ENCODE data around the gene CHRNB1.
"Not testable (repeated sequence)": the region's sequence is repeated elsewhere in the genome, so short reads cannot be mapped to it uniquely, and the experiment has no call there.

Gene CHRNB1

DNA sequence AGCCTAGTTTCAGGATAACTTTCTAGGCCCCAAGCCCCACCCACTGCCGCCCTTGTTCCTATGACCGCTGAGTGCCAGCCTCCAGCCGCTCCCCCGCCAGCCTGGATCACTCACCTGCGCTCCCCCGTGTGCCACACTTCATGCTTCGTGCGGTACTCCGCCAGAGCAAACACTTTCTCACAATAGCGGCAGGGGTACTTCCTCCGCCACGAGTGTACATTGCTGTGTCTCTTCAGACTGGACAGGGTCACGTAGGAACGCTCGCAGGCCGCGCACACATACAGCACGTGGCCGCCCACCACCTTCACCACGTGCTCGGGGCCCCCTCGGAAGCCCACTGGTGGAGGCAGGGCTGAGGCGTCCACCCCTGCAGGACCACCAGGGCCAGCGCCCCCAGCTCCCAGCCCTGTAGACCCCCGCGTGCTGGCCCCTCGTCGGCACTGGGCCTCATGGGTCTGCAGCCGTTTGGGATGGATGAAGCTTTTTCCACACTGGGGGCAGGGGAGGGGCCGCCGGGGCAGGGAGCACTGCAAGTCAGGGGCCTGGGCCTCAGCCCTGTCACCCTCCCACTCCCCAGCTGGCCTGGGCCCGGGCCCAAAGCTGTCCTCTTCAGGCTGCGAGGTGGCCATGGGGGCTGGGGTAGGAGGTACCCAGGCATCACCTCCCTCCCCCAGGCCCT is 20.9 kb downstream of the CHRNB1 start:
- no peak for DNase-seq (ENCODE audit: extremely low read depth, low read depth)
- TF ChIP-seq, protein P1, sequence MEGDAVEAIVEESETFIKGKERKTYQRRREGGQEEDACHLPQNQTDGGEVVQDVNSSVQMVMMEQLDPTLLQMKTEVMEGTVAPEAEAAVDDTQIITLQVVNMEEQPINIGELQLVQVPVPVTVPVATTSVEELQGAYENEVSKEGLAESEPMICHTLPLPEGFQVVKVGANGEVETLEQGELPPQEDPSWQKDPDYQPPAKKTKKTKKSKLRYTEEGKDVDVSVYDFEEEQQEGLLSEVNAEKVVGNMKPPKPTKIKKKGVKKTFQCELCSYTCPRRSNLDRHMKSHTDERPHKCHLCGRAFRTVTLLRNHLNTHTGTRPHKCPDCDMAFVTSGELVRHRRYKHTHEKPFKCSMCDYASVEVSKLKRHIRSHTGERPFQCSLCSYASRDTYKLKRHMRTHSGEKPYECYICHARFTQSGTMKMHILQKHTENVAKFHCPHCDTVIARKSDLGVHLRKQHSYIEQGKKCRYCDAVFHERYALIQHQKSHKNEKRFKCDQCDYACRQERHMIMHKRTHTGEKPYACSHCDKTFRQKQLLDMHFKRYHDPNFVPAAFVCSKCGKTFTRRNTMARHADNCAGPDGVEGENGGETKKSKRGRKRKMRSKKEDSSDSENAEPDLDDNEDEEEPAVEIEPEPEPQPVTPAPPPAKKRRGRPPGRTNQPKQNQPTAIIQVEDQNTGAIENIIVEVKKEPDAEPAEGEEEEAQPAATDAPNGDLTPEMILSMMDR (IDR thresholded peaks at IDR 0.05; ENCODE audit: low read depth, low read length, missing control alignments): no peak

DNA sequence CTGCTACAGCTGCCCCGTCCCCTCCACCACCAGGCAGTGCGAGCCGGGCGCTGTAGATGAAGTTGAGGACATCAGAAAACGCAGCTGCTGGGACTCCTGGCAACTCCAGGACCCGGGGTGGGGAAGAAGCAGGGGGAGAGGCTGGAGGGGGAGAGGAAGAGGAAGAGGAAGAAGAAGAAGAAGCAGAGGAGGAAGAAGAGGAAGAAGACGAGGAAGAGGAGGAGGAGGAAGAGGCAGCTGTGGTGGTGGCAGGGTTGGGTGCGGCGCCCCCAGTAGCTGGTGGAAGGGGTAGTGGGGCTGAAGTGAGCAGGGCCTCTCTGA is 21.4 kb downstream of the CHRNB1 start:
- H3K4me3 ChIP-seq (replicated peaks; ENCODE audit: low read depth, low read length): no peak overlapping the region
- no peak for DNase-seq (ENCODE audit: extremely low read depth, low read depth)
- TF ChIP-seq, protein P1 (IDR thresholded peaks at IDR 0.05; ENCODE audit: low read depth, low read length, missing control alignments): no peak

More for the DNA sequence above, 20.9 kb downstream of the CHRNB1 start:
- H3K4me3 ChIP-seq (replicated peaks; ENCODE audit: low read depth, low read length): no peak overlapping the region

DNA sequence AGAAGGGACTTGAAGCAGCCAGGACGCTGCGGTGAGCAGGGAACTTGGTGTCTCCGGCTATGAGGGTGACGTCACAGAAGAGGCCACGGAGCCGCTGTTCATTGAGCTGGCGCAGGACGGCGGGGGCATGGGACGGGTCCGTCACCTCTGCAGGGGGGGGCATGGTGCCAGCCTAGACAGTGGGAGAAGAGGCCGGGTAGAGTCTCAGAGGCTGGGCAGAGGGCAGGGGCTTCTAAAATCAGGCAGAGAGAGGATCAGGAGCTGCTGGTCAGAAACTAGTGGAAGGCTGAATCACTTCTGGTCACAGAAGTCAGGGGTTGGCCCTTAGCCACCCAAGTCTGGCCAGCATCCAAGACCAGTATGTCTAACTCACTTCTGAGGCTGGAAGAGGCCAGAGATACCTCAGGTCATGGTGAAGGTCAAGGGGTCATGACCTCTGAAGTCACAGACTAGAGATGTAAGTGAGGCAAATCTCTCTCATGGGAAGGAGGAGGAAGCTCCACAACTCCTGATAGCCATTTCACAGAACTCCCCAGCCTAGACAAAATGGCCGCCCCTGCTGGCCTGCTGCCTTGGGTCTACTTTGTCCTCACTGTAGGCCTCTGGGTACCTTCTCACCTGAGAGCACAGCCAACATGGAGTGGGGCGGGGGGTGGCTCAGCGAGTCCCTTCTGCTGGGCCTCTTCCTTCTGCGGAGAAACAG is 21.9 kb downstream of the CHRNB1 start:
- no peak overlapping the region for H3K4me3 ChIP-seq (replicated peaks; ENCODE audit: low read depth, low read length)
- TF ChIP-seq, protein P1 (IDR thresholded peaks at IDR 0.05; ENCODE audit: low read depth, low read length, missing control alignments): no peak
- DNase-seq (ENCODE audit: extremely low read depth, low read depth): no peak

DNA sequence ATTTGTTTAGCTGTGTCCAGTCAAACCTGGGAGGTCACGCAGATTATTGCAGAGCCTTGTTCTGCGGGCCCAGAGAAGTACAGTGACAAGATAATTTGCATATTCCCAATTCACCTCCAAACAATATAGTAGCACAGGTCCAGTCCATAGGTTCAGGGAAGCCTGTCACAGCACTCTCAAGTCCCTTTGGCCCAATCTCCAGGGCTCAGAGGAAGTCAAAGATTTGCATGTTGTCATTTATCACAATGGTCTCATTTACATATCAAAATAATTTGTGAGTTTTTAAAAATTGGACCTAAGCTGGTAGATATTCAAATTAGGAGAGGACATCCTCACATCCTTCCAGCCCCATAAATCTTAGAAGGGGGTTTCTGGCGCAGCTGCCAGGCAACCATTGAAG is 22.6 kb downstream of the CHRNB1 start:
- no peak overlapping the region for H3K4me3 ChIP-seq (replicated peaks; ENCODE audit: low read depth, low read length)
- DNase-seq (ENCODE audit: extremely low read depth, low read depth): no peak
- TF ChIP-seq, protein P1 (IDR thresholded peaks at IDR 0.05; ENCODE audit: low read depth, low read length, missing control alignments): no peak

DNA sequence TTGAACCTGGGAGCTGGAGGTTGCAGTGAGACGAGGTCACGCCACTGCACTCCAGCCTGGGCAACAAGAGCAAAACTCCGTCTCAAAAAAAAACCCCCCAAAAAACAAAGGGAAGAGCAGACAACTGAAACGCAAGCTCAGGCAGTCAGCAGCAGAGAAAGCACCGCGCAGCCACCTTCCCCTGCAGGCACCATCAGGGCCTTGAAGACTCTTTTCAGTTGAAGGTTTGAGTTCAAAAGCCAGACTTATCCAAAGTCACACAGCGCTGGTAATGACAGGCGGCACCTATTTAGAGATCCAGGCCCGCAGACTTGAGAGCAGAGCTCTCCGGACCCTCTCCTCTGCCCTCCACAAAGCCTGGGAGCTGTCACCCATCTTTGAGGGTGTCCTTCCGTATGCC is 23.4 kb downstream of the CHRNB1 start:
- H3K4me3 ChIP-seq (replicated peaks; ENCODE audit: low read depth, low read length): no peak overlapping the region
- TF ChIP-seq, protein P1 (IDR thresholded peaks at IDR 0.05; ENCODE audit: low read depth, low read length, missing control alignments): no peak
- DNase-seq (ENCODE audit: extremely low read depth, low read depth): no peak

DNA sequence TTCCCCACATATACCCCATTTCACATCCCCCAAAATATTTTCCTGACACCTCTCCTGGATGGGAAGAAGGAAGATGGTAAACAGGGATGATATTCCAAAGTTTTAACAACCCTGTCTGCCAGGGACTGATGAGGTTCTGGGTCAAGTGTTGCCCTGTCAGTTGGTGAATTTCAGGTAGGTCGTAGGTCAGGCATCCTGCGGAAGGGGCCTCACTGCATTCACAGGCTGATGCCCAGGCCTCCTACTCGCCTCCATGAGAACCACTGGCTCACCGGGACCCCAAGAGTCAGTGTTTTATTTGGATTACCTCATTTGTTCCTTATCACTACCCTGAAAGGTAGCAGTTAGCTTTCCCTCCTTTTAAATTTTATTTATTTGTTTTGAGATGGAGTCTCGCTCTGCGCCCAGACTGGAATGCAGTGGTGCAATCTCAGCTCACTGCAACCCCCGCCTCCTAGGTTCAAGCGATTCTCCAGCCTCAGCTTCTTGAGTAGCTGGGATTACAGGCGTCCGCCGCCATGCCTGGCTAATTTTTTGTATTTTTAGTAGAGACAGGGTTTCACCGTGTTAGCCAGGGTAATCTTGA is 24.0 kb downstream of the CHRNB1 start:
- TF ChIP-seq, protein P1 (IDR thresholded peaks at IDR 0.05; ENCODE audit: low read depth, low read length, missing control alignments): no peak
- DNase-seq (ENCODE audit: extremely low read depth, low read depth): no peak

DNA sequence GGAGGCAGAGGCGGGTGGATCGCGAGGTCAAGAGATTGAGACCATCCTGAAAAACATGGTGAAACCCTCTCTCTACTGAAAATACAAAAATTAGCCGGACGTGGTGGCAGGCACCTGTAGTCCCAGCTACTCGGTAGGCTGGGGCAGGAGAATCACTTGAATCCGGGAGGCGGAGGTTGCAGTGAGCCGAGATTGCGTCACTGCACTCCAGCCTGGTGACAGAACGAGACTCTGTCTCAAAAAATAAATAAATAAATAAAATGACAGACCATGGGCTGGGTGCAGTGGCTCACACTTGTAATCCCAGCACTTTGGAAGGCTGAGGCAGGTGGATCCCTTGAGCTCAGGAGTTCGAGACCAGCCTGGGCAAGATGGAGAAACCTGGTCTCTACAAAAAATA is 25.0 kb downstream of the CHRNB1 start:
- not testable (repeated sequence) for DNase-seq (ENCODE audit: extremely low read depth, low read depth); H3K4me3 ChIP-seq (replicated peaks; ENCODE audit: low read depth, low read length)

More for the DNA sequence above, 24.0 kb downstream of the CHRNB1 start:
- H3K4me3 ChIP-seq (replicated peaks; ENCODE audit: low read depth, low read length): no peak overlapping the region

DNA sequence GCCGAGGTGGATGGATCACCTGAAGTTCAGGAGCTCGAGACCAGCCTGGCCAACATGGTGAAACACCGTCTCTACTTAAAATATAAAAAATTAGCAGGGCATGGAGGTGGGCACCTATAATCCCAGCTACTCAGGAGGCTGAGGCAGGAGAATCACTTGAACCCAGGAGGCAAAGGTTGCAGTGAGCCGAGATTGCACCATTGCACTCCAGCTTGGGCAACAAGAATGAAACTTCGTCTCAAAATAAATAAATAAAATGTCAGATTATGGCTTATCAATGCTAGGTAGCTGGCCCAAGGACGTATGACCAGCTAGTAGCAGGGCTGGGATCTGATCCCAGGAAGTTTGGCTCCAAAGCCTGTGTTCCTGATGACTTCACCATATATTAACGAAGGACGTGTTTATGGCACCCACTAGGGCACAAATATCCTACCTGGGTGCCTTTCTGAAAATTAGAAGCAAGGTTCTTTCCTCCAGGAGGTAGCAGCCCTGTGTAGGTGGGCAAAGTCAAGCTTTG is 25.7 kb downstream of the CHRNB1 start:
- not testable (repeated sequence) for DNase-seq (ENCODE audit: extremely low read depth, low read depth); H3K4me3 ChIP-seq (replicated peaks; ENCODE audit: low read depth, low read length)
